ENCODE data around the gene BSND.

- TF ChIP-seq EP300 (IDR thresholded peaks at IDR 0.05; ENCODE audit: borderline replicate concordance) = no peak
- no peak for TF ChIP-seq USF1 (IDR thresholded peaks at IDR 0.05)
- no peak for TF ChIP-seq NFIC (IDR thresholded peaks at IDR 0.05)
- TF ChIP-seq TAF1 (IDR thresholded peaks at IDR 0.05; ENCODE audit: low read depth) = no peak
- TF ChIP-seq YY1 (IDR thresholded peaks at IDR 0.05; ENCODE audit: low read depth) = no peak
- TF ChIP-seq ZBTB7A (IDR thresholded peaks at IDR 0.05; ENCODE audit: low read depth) = no peak
- no peak for TF ChIP-seq FOXM1 (IDR thresholded peaks at IDR 0.05; ENCODE audit: borderline replicate concordance, low read depth)
- no peak for TF ChIP-seq RAD21 (IDR thresholded peaks at IDR 0.05; ENCODE audit: low read depth)
- no peak for TF ChIP-seq TEAD4 (IDR thresholded peaks at IDR 0.05)
- TF ChIP-seq MAX (IDR thresholded peaks at IDR 0.05) = no peak
- TF ChIP-seq CREB1 (IDR thresholded peaks at IDR 0.05; ENCODE audit: low read depth) = no peak
- TF ChIP-seq CEBPB (IDR thresholded peaks at IDR 0.05) = no peak
- TF ChIP-seq TCF12 (IDR thresholded peaks at IDR 0.05; ENCODE audit: low read depth) = no peak
Observed at GRCh38 chr1:55046871-55047270, 48.1 kb downstream of the BSND start.
